Endometrial microvascular endothelial cells (primary cell): ENCODE measurements around the gene SOCS7. TPM values are rescaled to one million over a fixed set of nuclear protein-coding genes. Genes with fewer than 3 reads are reported as not detected.
"Not testable (repeated sequence)": the region's sequence is repeated elsewhere in the genome, so short reads cannot be mapped to it uniquely, and the experiment has no call there.

ENCODE experiments used
- in situ Hi-C: cut with HindIII; loops from 2 replicates; pipeline ENCODE4 v1.10.0; 2017; ENCODE audit warnings: low sequenced_read_pairs, low pct_unique_long_range_greater_than_20kb; ENCODE audit errors: inconsistent ontology term
- total RNA-seq: library from RNA; depleted of rRNA; stranded (reverse); fragments of >200 nt; gene quantifications from one replicate; pipeline ENCODE4 v1.2.3, GENCODE V29; 2015; ENCODE audit errors: inconsistent ontology term

Gene SOCS7
- total RNA-seq, 1 donor from 2014 or later = 12.4 TPM

- in situ Hi-C loops = no loop called here
Measured at GRCh38 chr17:38429476-38430100, 77.9 kb downstream of the SOCS7 start.

- in situ Hi-C loops = no loop called here
Measured at GRCh38 chr17:38430316-38430715, 78.7 kb downstream of the SOCS7 start.

- in situ Hi-C loops = no loop called here
Measured at GRCh38 chr17:38430822-38431221, 79.2 kb downstream of the SOCS7 start.

GRCh38 chr17:38431346-38432145, 79.9 kb downstream of the SOCS7 start:
- in situ Hi-C loops = no loop called here

GRCh38 chr17:38434178-38434665, 82.6 kb downstream of the SOCS7 start:
- in situ Hi-C loops = no loop called here

- in situ Hi-C loops = no loop called here
Measured at GRCh38 chr17:38435795-38436194, 84.2 kb downstream of the SOCS7 start.

- in situ Hi-C loops = no loop called here
Measured at GRCh38 chr17:38436386-38436785, 84.7 kb downstream of the SOCS7 start.

GRCh38 chr17:38437313-38437712, 85.7 kb downstream of the SOCS7 start:
- in situ Hi-C loops = not testable (repeated sequence)

GRCh38 chr17:38439436-38439835, 87.8 kb downstream of the SOCS7 start:
- in situ Hi-C loops = no loop called here

- in situ Hi-C loops = no loop called here
Measured at GRCh38 chr17:38440614-38441397, 89.2 kb downstream of the SOCS7 start.

GRCh38 chr17:38441429-38442061, 89.9 kb downstream of the SOCS7 start:
- in situ Hi-C loops = no loop called here

GRCh38 chr17:38442548-38442947, 90.9 kb downstream of the SOCS7 start:
- in situ Hi-C loops = no loop called here

GRCh38 chr17:38443356-38444031, 91.8 kb downstream of the SOCS7 start:
- in situ Hi-C loops = no loop called here

GRCh38 chr17:38444151-38444550, 92.5 kb downstream of the SOCS7 start:
- in situ Hi-C loops = no loop called here

GRCh38 chr17:38447502-38448085, 96.0 kb downstream of the SOCS7 start:
- in situ Hi-C loops = no loop called here

- in situ Hi-C loops = no loop called here
Measured at GRCh38 chr17:38448208-38448771, 96.6 kb downstream of the SOCS7 start.

- in situ Hi-C loops = no loop called here
Measured at GRCh38 chr17:38449364-38449763, 97.7 kb downstream of the SOCS7 start.

- in situ Hi-C loops = no loop called here
Measured at GRCh38 chr17:38450557-38451029, 98.9 kb downstream of the SOCS7 start.
